Measurements from ENCODE around the gene PTPRM. TPM values are rescaled to one million over a fixed set of nuclear protein-coding genes. Genes with fewer than 3 reads are reported as not detected.

Gene PTPRM
- total and polyA plus RNA-seq, 2 of the 4 experiments (the other 2 are of a cell fraction): 28.3 to 51.2 TPM

GRCh38 chr18:7750966-7751365, 183.8 kb downstream of the PTPRM start:
- CTCF ChIA-PET: no interaction called here

More at GRCh38 chr18:7750966-7751365, 183.8 kb downstream of the PTPRM start:
- no TSS peak for BruUV-seq (replicated peaks)
- Histone ChIP-seq H3K4ac (ENCODE audit: low read depth, low read length) (no peak overlapping the region), H3K4me2 (ENCODE audit: low read depth, low read length) (no peak overlapping the region), H2BK5ac (ENCODE audit: low read depth, low read length, poor library complexity, severe bottlenecking) (no peak overlapping the region), H4K91ac (ENCODE audit: insufficient read depth, low read depth, low read length) (no peak overlapping the region), H2AK9ac (replicated peaks; ENCODE audit: low read depth, low read length, poor library complexity) (no peak overlapping the region), H3K56ac (ENCODE audit: extremely low read depth, insufficient read depth, low read length) (no peak overlapping the region), H3K4me1 (ENCODE audit: control insufficient read depth, insufficient read depth, low read length) (peaks cover 10% of the 10 kb centered on the region), H3K27me3 (ENCODE audit: control insufficient read depth, insufficient read depth, low read length) (no peaks in the 10 kb centered on the region), H3K9me1 (ENCODE audit: insufficient read depth, low read length) (peaks cover 6% of the 10 kb centered on the region; the same call in 1 of the 2 replicates), H4K20me1 (ENCODE audit: insufficient read depth, low read length) (peaks cover 11% of the 10 kb centered on the region), H3K4me3 (ENCODE audit: insufficient read depth, low read depth, low read length) (no peak overlapping the region), H3K9ac (ENCODE audit: low read depth, low read length) (no peak overlapping the region), H3K18ac (ENCODE audit: low read depth, low read length) (no peak overlapping the region), H2BK120ac (ENCODE audit: low read depth, low read length) (no peak overlapping the region), H4K5ac (ENCODE audit: low read depth, low read length) (no peak overlapping the region), H2AFZ (replicated peaks; ENCODE audit: low read length, poor library complexity) (no peak overlapping the region), H3K36me3 (ENCODE audit: control insufficient read depth, insufficient read depth, low read length) (no peaks in the 10 kb centered on the region), H2BK15ac (ENCODE audit: low read depth, low read length) (no peak overlapping the region), H2AK5ac (ENCODE audit: low read depth, low read length) (no peak overlapping the region), H3K79me1 (ENCODE audit: low read depth in 1 of 2, low read length in 2 of 2) (peaks cover 9 to 22% of the 10 kb centered on the region in 2 experiments; a peak in 3 of 4 replicates), H2BK20ac (ENCODE audit: low read depth, low read length) (no peak overlapping the region), H3K23ac (ENCODE audit: low read depth, low read length) (no peak overlapping the region), H3K14ac (replicated peaks; ENCODE audit: low read depth, low read length) (no peak overlapping the region), H3K9me3 (ENCODE audit: control insufficient read depth, insufficient read depth, low read length) (no peaks in the 10 kb centered on the region), H3K27ac (ENCODE audit: insufficient read depth, low read length) (no peak overlapping the region), H4K8ac (ENCODE audit: low read depth in 2 of 2, low read length in 2 of 2) (no peak overlapping the region)
- DNase-seq: no peak
- intact Hi-C loops (cut with micrococcal nuclease) (no loop called here), dilution Hi-C loops (cut with HindIII; ENCODE audit: low sequenced_read_pairs, unreplicated experiment) (no loop called here), in situ Hi-C loops (cut with MboI; ENCODE audit: low sequenced_read_pairs) (no loop called here)
- no peak for ATAC-seq (ENCODE audit: low read depth)
- WGBS, 2 experiments (ENCODE audit: extremely low coverage in 2 of 2, insufficient read length in 1 of 2): no CpG with 5 or more reads among the region's 5 CpGs
- POLR2A ChIA-PET (ENCODE audit: unreplicated experiment): no interaction called here
- TF ChIP-seq USF2 (IDR thresholded peaks at IDR 0.05; ENCODE audit: low read depth, low read length) (no peak), NFE2L2 (IDR thresholded peaks at IDR 0.05; ENCODE audit: low read depth, low read length) (no peak), CTCF (conservative IDR thresholded peaks at IDR 0.05; ENCODE audit: low read depth, low read length) (no peak), RFX5 (IDR thresholded peaks at IDR 0.05; ENCODE audit: low read depth, low read length) (no peak), MAFK (IDR thresholded peaks at IDR 0.05; ENCODE audit: low read depth, low read length) (no peak)
